MCF 10A (cell line): ENCODE results near the gene DPH3. TPM values are rescaled to one million over a fixed set of nuclear protein-coding genes. Genes with fewer than 3 reads are reported as not detected.

Experiments
- BruUV-seq: library from RNA; stranded (reverse); fragments of 400-500 nt; replicated peaks from 2 replicates; lab custom pipeline; 2021; lab: Mats Ljungman, UMichigan
- CTCF ChIA-PET: fragments of 300-600 bp; sonication (Branson Sonifier 250); formaldehyde crosslinking; extraction: SDS; loops from one replicate; lab custom pipeline; 2021; ENCODE audit warnings: antibody characterized with exemption, inconsistent platforms; lab: Yijun Ruan, JAX
- POLR2A ChIA-PET: fragments of 300-600, 350-650 bp; sonication (Branson Sonifier 250); formaldehyde crosslinking; extraction: SDS; loops from one replicate; lab custom pipeline; 2020; ENCODE audit warnings: antibody characterized with exemption, inconsistent platforms; lab: Yijun Ruan, JAX
- DNase-seq: peaks from one replicate; pipeline ENCODE4 v3.0.0-alpha.2; 2018; ENCODE audit not compliant: unreplicated experiment
- H3K27ac Mint-ChIP-seq: one replicate; pipeline ENCODE4 v1.8.0; 2022; ENCODE audit warnings: mild to moderate bottlenecking, low read depth, mixed read lengths; ENCODE audit not compliant: unreplicated experiment
- H3K27me3 Mint-ChIP-seq: one replicate; pipeline ENCODE4 v1.8.0; 2022; ENCODE audit warnings: mixed read lengths; ENCODE audit not compliant: insufficient read depth, unreplicated experiment
- H3K36me3 Mint-ChIP-seq: one replicate; pipeline ENCODE4 v1.8.0; 2022; ENCODE audit warnings: mild to moderate bottlenecking, moderate library complexity, mixed read lengths; ENCODE audit not compliant: insufficient read depth, unreplicated experiment
- H3K4me1 Mint-ChIP-seq: one replicate; pipeline ENCODE4 v1.8.0; 2022; ENCODE audit warnings: mixed read lengths; ENCODE audit not compliant: insufficient read depth, unreplicated experiment
- H3K4me3 Mint-ChIP-seq: one replicate; pipeline ENCODE4 v1.8.0; 2022; ENCODE audit warnings: mild to moderate bottlenecking, moderate library complexity, mixed read lengths; ENCODE audit not compliant: unreplicated experiment
- H3K9me3 Mint-ChIP-seq: one replicate; pipeline ENCODE4 v1.8.0; 2022; ENCODE audit warnings: mixed read lengths; ENCODE audit not compliant: unreplicated experiment
- intact Hi-C: fragments of 100-400 bp; cut with micrococcal nuclease; formaldehyde crosslinking; loops from 2 replicates; pipeline ENCODE4 v1.14.1; 2022
- total RNA-seq: library from RNA; stranded (reverse); gene quantifications from 2 replicates; pipeline ENCODE4 v1.2.3, GENCODE V29; 2022
- TF ChIP-seq, protein P1 (sequence below): fragments of 200-600 bp; IDR thresholded peaks from one replicate; pipeline ENCODE4 v1.8.0; 2022; ENCODE audit warnings: antibody characterized with exemption, mild to moderate bottlenecking; ENCODE audit not compliant: unreplicated experiment

Gene DPH3
- total RNA-seq, 1 experiment from 2014 or later = 30.5 TPM

DNA sequence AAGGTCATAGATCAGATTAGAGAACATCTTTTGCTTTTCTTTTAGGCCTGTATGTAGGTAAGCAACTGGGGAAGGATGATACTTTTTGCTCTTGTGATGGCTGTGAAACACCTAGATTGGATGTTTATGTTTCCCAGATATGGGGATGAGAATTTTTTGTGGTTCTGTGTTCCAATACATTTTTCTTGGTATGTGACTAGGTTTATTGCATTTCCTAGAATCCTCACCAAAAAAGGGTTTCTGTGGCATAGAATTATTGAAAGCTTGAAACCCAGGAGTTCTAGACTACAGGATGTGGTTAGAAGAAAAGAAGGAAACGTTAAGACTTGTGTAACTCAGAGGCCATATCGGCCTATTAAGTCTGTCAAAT, 26.1 kb upstream of the DPH3 start:
- intact Hi-C loops = loop anchor here (1.0 to 2.0 kb wide), 3 partner anchors 226 to 942 kb away; no protein-coding TSS in a partner anchor
- Mint-ChIP-seq H3K27ac (peak overlapping the region; percentile 39), H3K27me3 (no peaks in the 10 kb centered on the region), H3K4me1 (no peaks in the 10 kb centered on the region), H3K36me3 (peaks cover 47% of the 10 kb centered on the region), H3K4me3 (no peak overlapping the region), H3K9me3 (no peaks in the 10 kb centered on the region)
- ChIA-PET CTCF (interaction anchor here (0.6 to 5.7 kb wide), 32 partner anchors 10 to 1146 kb away, joined by 3 to 111 read pairs (median 4); no protein-coding TSS in a partner anchor), POLR2A (interaction anchor here (1.0 kb wide), 3 partner anchors 15 to 259 kb away, joined by 3 to 5 read pairs (median 4); no protein-coding TSS in a partner anchor)
- BruUV-seq = no TSS peak
- no peak for DNase-seq
- TF ChIP-seq, protein P1, sequence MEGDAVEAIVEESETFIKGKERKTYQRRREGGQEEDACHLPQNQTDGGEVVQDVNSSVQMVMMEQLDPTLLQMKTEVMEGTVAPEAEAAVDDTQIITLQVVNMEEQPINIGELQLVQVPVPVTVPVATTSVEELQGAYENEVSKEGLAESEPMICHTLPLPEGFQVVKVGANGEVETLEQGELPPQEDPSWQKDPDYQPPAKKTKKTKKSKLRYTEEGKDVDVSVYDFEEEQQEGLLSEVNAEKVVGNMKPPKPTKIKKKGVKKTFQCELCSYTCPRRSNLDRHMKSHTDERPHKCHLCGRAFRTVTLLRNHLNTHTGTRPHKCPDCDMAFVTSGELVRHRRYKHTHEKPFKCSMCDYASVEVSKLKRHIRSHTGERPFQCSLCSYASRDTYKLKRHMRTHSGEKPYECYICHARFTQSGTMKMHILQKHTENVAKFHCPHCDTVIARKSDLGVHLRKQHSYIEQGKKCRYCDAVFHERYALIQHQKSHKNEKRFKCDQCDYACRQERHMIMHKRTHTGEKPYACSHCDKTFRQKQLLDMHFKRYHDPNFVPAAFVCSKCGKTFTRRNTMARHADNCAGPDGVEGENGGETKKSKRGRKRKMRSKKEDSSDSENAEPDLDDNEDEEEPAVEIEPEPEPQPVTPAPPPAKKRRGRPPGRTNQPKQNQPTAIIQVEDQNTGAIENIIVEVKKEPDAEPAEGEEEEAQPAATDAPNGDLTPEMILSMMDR = no peak

DNA sequence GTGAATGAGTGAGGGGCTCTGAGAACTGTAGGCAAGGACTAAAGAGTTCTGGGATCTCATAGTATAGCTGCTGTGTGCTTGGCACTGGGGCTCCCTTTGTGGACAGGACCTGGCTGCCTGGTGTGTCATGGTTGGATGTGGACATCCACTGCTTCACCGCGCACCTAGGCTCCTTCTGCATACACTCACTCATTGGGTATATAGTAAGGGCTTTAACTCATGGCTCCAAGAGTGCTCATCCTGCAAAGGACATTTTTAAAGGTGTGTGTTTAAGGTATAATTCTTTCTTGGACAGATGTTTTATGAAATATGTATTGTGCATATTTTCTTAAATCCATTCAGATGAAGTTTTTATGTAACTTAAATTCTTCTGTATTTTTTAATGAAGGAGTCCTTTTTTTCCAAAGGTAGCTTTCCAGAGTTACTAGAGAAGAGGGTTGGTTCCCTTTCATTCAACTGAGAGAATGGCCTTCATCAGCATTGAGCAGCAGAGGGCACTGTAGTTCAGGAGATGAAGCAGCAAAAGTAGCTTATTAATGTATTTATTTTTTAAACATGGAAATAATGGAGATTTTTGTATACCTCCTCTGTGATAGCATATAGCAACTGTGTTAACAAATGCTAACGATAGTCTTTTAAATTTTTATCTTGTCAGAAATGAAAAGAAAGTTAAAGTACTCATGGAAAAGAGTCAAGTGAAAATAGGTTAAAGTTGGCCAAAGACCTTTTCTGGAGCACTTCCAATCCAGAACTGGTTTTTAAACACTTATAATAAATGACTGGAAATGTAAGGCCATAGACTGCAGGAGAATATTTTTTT, 25.5 kb upstream of the DPH3 start:
- peak overlapping the region; percentile 39 for H3K27ac Mint-ChIP-seq

GRCh38 chr3:16289144-16289889, 24.6 kb upstream of the DPH3 start:
- Mint-ChIP-seq H3K27ac (no peak overlapping the region), H3K4me1 (no peaks in the 10 kb centered on the region), H3K36me3 (peaks cover 37% of the 10 kb centered on the region), H3K4me3 (no peak overlapping the region), H3K27me3 (no peaks in the 10 kb centered on the region), H3K9me3 (no peaks in the 10 kb centered on the region)
- TF ChIP-seq, protein P1 = no peak
- no TSS peak for BruUV-seq
- ChIA-PET POLR2A (no interaction called here), CTCF (interaction anchor here (0.6 to 5.7 kb wide), 17 partner anchors 11 to 1127 kb away, joined by 3 to 111 read pairs (median 4); no protein-coding TSS in a partner anchor)
- intact Hi-C loops = no loop called here
- DNase-seq = no peak

More for the DNA sequence above, 25.5 kb upstream of the DPH3 start:
- H3K9me3 Mint-ChIP-seq = no peaks in the 10 kb centered on the region
- H3K36me3 Mint-ChIP-seq = peaks cover 41% of the 10 kb centered on the region
- H3K4me3 Mint-ChIP-seq = no peak overlapping the region
- no peaks in the 10 kb centered on the region for H3K4me1 Mint-ChIP-seq
- ChIA-PET CTCF (interaction anchor here (0.6 to 5.7 kb wide), 31 partner anchors 9 to 1147 kb away, joined by 3 to 111 read pairs (median 4); no protein-coding TSS in a partner anchor), POLR2A (interaction anchor here (0.8 to 1.0 kb wide), 4 partner anchors 10 to 260 kb away, joined by 3 to 5 read pairs (median 4); no protein-coding TSS in a partner anchor)
- BruUV-seq = no TSS peak
- intact Hi-C loops = loop anchor here (1.0 to 2.0 kb wide), 3 partner anchors 227 to 943 kb away; no protein-coding TSS in a partner anchor
- TF ChIP-seq, protein P1 = peak; percentile 81
- H3K27me3 Mint-ChIP-seq = no peaks in the 10 kb centered on the region
- peak; percentile 59 for DNase-seq
